Immature natural killer cell (primary cell): Measurements from ENCODE around the gene EFCAB9. TPM values are rescaled to one million over a fixed set of nuclear protein-coding genes. Genes with fewer than 3 reads are reported as not detected.
"Not testable (repeated sequence)": the region's sequence is repeated elsewhere in the genome, so short reads cannot be mapped to it uniquely, and the experiment has no call there.

Experiments used
- DNase-seq, 3 donors: peaks; one replicate each; pipeline ENCODE4 v3.0.0; 2022; ENCODE audit warnings: mixed read lengths in 1 of 3
- H3K27ac Mint-ChIP-seq, 6 donors: one replicate each; pipeline ENCODE4 v1.8.0; 2020; ENCODE audit warnings: mixed read lengths in 6 of 6, mild to moderate bottlenecking in 5 of 6, inconsistent platforms in 4 of 6, moderate library complexity in 3 of 6
- H3K27me3 Mint-ChIP-seq, 3 donors: one replicate each; pipeline ENCODE4 v1.8.0; 2020 to 2021; ENCODE audit warnings: low read depth in 3 of 3, mild to moderate bottlenecking in 3 of 3, mixed read lengths in 3 of 3, moderate library complexity in 3 of 3, inconsistent platforms in 1 of 3
- H3K36me3 Mint-ChIP-seq, 3 donors: one replicate each; pipeline ENCODE4 v1.8.0; 2020; ENCODE audit warnings: mixed read lengths in 3 of 3, inconsistent platforms in 2 of 3, mild to moderate bottlenecking in 2 of 3
- H3K4me1 Mint-ChIP-seq, 2 donors: one replicate each; pipeline ENCODE4 v1.8.0; 2020; ENCODE audit warnings: inconsistent platforms in 2 of 2, mild to moderate bottlenecking in 2 of 2, mixed read lengths in 2 of 2, moderate library complexity in 1 of 2
- H3K4me3 Mint-ChIP-seq, 5 donors: one replicate each; pipeline ENCODE4 v1.8.0; 2020; ENCODE audit warnings: mild to moderate bottlenecking in 5 of 5, mixed read lengths in 5 of 5, inconsistent platforms in 3 of 5, moderate library complexity in 3 of 5
- H3K9me3 Mint-ChIP-seq, 6 donors: one replicate each; pipeline ENCODE4 v1.8.0; 2020; ENCODE audit warnings: mild to moderate bottlenecking in 6 of 6, mixed read lengths in 6 of 6, inconsistent platforms in 4 of 6, moderate library complexity in 3 of 6
- polyA plus RNA-seq, 3 donors: library from polyadenylated mRNA; unstranded; fragments of 300-500 nt; fragmentation: Illumina TruSeq; gene quantifications; one replicate each; pipeline ENCODE4 v1.2.3, GENCODE V29; 2021

EFCAB9 gene
- polyA plus RNA-seq, 3 donors from 2014 or later: not detected

DNA sequence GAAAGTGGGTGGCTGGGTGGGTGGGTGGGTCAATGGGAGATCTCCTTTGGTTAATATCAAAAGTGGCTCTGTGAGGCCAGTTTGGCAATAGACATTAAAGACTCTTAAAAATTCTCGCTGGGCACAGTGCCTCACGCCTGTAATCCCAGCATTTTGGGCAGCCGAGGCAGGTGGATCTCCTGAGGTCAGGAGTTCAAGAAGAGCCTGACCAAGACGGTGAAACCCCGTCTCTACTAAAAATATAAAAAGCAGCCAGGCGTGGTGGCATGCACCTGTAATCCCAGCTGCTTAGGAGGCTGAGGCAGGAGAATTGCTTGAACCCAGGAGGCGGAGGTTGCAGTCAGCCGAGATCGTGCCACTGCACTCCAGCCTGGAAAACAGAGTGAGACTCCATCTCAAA lies 38.9 kb upstream of the EFCAB9 start:
- Mint-ChIP-seq H3K27me3 (peaks cover 0 to 14% (median 0%) of the 10 kb centered on the region in 3 donors), H3K36me3 (peaks cover 24 to 50% (median 26%) of the 10 kb centered on the region in 3 donors), H3K4me1 (peaks cover 91 to 93% of the 10 kb centered on the region in 2 donors), H3K27ac (peak overlapping the region in 5 of 6 donors; percentile 81 to 98 (median 91))
- H3K4me3 Mint-ChIP-seq, H3K9me3 Mint-ChIP-seq, DNase-seq: not testable (repeated sequence)

DNA sequence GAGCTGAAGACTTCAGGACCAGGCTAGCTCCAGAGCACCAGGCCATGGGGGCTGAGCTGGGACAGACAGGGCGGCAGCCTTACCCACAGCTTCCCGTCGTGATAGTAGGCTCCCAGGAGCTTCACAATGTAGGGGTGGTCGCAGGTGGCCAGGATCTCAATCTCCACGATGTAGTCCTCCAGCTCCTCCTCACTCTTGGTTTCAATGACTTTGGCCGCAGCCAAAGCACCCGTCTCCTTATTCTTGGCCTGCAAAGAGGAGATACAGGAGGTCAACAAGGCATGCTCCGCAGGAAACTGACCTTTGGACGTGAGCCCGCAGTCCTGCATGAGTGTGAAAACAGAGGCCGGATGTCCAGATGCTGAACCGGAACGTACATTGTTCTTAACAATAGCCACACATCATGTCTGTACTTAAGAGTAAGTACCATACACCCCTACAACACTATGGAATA lies 37.4 kb upstream of the EFCAB9 start:
- H3K9me3 Mint-ChIP-seq: no peaks in the 10 kb centered on the region
- peaks cover 22 to 42% (median 23%) of the 10 kb centered on the region in 3 donors for H3K36me3 Mint-ChIP-seq
- peak overlapping the region; percentile 78 to 89 (median 82) for H3K27ac Mint-ChIP-seq
- H3K4me3 Mint-ChIP-seq: peak overlapping the region in 4 of 5 donors; percentile 8 to 18 (median 11)
- DNase-seq: no peak
- peaks cover 0 to under 1% (median 0%) of the 10 kb centered on the region in 3 donors for H3K27me3 Mint-ChIP-seq
- peaks cover 91 to 92% of the 10 kb centered on the region in 2 donors for H3K4me1 Mint-ChIP-seq

DNA sequence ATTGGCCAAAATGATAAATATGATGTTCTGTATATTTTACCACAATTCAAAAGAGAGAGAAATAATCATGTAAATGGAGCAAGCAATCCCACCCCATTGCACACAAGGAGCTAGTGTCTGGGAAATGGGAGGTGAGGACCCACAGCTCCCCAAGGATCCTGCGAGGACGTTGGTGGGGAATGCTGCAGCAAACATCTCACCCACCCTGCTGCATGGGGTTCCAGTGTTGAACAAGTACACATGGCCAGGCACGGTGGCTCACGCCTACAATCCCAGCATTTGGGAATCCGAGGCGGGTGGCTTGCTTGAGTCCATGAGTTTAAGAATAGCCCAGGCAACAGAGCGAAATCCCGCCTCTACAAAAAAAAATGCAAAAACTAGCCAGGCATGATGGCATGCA lies 35.0 kb upstream of the EFCAB9 start:
- Mint-ChIP-seq H3K36me3 (peaks cover 11 to 21% (median 13%) of the 10 kb centered on the region in 3 donors), H3K27ac (peak overlapping the region; percentile 68 to 90 (median 84)), H3K4me3 (peak overlapping the region; percentile 18 to 74 (median 55)), H3K9me3 (no peaks in the 10 kb centered on the region), H3K27me3 (peaks cover 0 to 3% (median 1%) of the 10 kb centered on the region in 3 donors), H3K4me1 (peaks cover 91% of the 10 kb centered on the region in 2 donors)
- no peak for DNase-seq

DNA sequence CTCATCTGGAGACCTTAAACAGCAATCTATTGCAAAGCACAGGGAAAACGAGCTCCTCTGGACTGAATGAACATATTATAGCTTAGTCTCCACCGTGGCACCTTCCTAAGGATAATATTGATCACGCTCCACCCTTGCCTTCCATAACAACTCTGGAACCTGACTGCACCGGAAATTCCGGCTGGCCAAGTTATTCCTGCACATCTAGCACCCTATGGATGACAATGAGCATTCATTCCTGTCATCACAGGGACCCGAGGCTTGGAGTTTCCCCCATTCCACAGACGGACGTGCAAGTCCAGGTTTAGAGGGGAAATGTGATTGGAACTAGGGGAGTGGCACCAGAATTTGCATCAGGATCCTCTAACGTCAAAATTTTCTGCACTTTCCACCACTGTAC lies 33.5 kb upstream of the EFCAB9 start:
- peaks cover 92 to 93% of the 10 kb centered on the region in 2 donors for H3K4me1 Mint-ChIP-seq
- H3K4me3 Mint-ChIP-seq: peak overlapping the region; percentile 40 to 76 (median 58)
- H3K9me3 Mint-ChIP-seq: no peaks in the 10 kb centered on the region
- no peak for DNase-seq
- peak overlapping the region; percentile 74 to 95 (median 84) for H3K27ac Mint-ChIP-seq
- H3K36me3 Mint-ChIP-seq: peaks cover 4 to 11% (median 5%) of the 10 kb centered on the region in 3 donors
- H3K27me3 Mint-ChIP-seq: peaks cover 0 to 5% (median 1%) of the 10 kb centered on the region in 3 donors

DNA sequence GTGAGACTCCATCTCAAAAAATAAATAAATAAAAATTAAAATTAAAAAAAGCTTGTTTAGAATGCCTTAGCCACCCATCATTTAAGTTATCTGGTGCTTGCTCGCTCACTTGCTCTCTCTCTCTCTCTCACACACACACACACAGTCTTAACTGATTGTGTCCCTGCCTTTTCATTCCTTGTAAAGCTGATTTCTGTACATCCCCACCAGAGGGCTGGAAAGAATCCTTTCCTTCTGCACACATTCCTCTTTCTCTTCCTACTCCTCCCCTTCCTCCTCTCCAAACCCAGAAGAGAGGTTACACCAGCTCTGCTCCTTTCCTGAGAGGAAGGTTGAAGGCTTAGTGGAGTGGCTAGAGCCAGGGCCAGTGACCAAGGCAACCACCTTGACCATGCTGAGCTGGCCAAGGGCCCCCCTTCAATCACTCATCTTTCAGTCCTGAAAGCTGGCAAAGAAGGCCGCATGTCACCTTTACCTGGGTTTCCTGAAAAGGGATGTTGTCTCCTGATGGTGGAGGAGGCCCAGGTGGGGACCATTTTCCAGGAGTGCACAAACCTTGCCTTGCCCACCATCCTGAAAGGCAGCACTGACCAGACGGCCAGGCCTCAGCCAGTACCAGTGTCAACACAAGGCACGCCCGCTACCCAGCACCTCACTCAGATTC lies 31.5 kb upstream of the EFCAB9 start:
- Mint-ChIP-seq H3K9me3 (no peaks in the 10 kb centered on the region), H3K4me3 (peak overlapping the region in 4 of 5 donors; percentile 28 to 69 (median 66)), H3K27ac (peak overlapping the region; percentile 70 to 90 (median 86)), H3K27me3 (peaks cover 0 to 5% (median 1%) of the 10 kb centered on the region in 3 donors), H3K4me1 (peaks cover 94 to 95% of the 10 kb centered on the region in 2 donors), H3K36me3 (peaks cover 0 to 7% (median 0%) of the 10 kb centered on the region in 3 donors)
- DNase-seq: no peak

DNA sequence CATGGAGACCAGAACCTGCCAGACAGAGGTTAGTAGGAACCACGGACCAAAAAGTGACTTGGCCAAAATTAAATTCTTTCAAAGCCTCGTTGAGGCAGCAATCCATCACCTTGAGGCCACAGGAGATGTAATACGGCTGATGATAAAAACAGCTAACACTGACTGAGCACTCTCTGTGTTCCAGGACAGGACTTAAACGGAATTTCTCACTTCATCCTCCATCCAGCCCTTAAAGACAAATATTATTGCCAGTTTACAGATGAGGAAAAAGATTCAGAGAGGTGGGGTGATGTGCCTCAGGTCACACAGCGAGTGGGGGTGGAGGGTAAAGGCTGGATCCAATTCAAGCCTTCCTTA lies 31.0 kb upstream of the EFCAB9 start:
- Mint-ChIP-seq H3K27me3 (peaks cover 0 to 5% (median 1%) of the 10 kb centered on the region in 3 donors), H3K4me1 (peaks cover 95 to 96% of the 10 kb centered on the region in 2 donors), H3K9me3 (no peaks in the 10 kb centered on the region), H3K36me3 (peaks cover 0 to 6% (median 0%) of the 10 kb centered on the region in 3 donors), H3K27ac (peak overlapping the region; percentile 70 to 90 (median 86)), H3K4me3 (peak overlapping the region; percentile 21 to 66 (median 49))
- no peak for DNase-seq

DNA sequence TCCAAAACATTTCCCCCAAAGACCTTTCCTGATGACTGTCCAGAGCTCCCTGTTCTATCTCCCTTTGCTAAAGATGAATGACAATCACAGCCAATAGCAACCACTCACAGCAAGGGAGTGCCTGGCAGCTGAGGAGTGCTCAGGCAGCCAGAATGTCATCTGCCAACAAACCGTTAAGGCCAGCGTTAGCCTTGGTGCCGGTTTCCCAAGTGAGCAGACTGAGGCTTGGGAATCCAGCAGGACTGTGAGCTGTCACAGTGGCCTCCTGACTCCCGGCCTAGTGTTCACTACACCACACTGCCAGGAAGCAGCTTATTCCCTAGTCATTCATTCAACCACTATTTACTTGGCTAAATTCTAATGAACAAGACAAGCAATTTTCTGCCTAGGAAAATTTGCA lies 30.6 kb upstream of the EFCAB9 start:
- peak overlapping the region; percentile 70 to 90 (median 86) for H3K27ac Mint-ChIP-seq
- H3K4me3 Mint-ChIP-seq: peak overlapping the region; percentile 21 to 66 (median 49)
- H3K36me3 Mint-ChIP-seq: peaks cover 0 to 3% (median 0%) of the 10 kb centered on the region in 3 donors
- H3K27me3 Mint-ChIP-seq: peaks cover 0 to 5% (median 1%) of the 10 kb centered on the region in 3 donors
- H3K4me1 Mint-ChIP-seq: peaks cover 95 to 96% of the 10 kb centered on the region in 2 donors
- no peak for DNase-seq
- no peaks in the 10 kb centered on the region for H3K9me3 Mint-ChIP-seq

DNA sequence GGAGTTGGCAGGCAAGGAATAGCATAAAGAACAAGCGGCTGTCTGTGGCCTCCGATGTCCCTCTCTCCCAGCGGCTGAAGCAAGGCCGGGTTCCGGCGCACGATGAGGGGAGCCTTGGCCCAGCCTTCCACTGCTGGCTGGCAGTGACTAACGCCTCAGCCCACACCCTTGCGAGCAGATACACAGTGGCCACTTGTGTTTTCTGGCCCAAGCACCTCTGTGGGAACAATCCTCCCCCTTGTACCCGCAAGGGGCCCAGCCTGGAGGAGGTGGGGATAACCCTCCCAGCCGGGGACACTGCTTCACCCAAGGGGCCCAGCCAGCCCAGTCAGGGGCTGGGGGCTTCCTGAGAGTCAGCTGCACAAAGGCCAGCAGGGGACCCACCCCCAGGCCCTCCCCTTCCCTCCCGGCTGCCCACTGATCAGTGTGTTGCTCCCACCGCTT lies 29.2 kb upstream of the EFCAB9 start:
- Mint-ChIP-seq H3K4me3 (peak overlapping the region in 4 of 5 donors; percentile 36 to 49 (median 42)), H3K27ac (peak overlapping the region; percentile 57 to 100 (median 84)), H3K36me3 (peaks cover 0 to 3% (median 0%) of the 10 kb centered on the region in 3 donors), H3K27me3 (peaks cover 0 to 5% (median 1%) of the 10 kb centered on the region in 3 donors), H3K9me3 (no peaks in the 10 kb centered on the region), H3K4me1 (peaks cover 95 to 99% of the 10 kb centered on the region in 2 donors)
- DNase-seq: no peak

DNA sequence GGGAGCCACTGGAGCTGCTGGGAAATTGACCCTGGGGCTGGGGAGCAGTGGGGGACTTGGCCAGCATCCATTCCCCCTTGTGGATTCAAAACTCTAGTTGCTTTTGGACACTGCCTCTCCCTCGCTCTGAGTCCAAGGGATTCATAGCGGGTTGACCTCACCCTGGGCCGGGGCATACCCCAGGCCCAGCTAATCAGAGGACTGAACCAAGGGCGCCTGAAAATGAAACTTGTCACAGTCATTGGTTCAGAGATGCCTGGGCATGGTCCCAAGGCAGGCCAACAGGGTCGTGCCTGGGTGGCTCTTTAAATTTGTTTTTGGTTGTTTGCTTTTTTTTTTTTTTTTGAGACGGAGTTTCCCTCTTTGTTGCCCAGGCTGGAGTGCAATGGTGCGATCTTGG lies 28.5 kb upstream of the EFCAB9 start:
- H3K4me1 Mint-ChIP-seq: peaks cover 95 to 100% of the 10 kb centered on the region in 2 donors
- H3K4me3 Mint-ChIP-seq: peak overlapping the region in 2 of 5 donors; percentile 33 to 36
- H3K36me3 Mint-ChIP-seq: peaks cover 0 to 8% (median 5%) of the 10 kb centered on the region in 3 donors
- no peak for DNase-seq
- no peaks in the 10 kb centered on the region for H3K9me3 Mint-ChIP-seq
- peak overlapping the region in 5 of 6 donors; percentile 35 to 100 (median 86) for H3K27ac Mint-ChIP-seq
- H3K27me3 Mint-ChIP-seq: peaks cover 1 to 5% (median 2%) of the 10 kb centered on the region in 3 donors

DNA sequence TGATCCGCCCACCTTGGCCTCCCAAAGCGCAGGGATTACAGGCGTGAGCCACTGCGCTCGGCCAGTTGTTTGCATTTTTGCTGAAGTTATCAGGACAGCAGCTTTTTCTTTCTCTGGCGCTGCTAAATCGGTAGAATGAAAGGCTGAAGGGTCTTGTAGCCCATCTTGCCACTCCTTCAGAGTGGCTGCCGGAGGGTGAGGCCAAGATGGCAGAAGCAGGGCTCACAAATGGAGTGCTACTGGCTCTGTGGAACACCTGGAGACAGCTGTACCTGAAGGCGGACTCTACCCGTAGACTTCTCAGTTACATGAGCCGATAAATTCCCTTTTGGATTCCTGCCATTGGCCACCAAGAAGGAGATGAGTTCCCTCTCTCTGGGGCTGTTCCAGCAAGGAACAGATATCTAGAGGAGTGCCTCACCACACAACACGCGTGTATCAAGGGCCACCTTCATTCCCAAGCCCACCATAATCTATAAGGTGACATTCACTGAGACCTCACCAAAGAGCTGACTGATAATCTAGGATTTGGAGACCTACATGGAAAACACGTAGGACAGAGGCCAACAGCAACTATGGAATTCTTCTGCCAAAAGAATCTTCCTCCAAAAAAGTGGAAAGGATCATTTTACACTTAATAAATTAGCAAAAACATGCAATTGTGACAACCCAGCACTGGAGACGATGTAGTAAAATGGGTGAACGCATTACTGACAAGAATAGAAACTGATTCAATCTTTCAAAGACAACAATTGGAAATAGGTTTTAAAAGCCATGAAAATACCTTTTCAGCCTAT lies 27.7 kb upstream of the EFCAB9 start:
- Mint-ChIP-seq H3K27ac (peak overlapping the region; percentile 99 to 100 (median 100)), H3K36me3 (peaks cover 0 to 8% (median 5%) of the 10 kb centered on the region in 3 donors), H3K4me3 (peak overlapping the region in 4 of 5 donors; percentile 53 to 94 (median 72)), H3K4me1 (peaks cover 96 to 100% of the 10 kb centered on the region in 2 donors), H3K9me3 (no peaks in the 10 kb centered on the region), H3K27me3 (peaks cover 1 to 5% (median 2%) of the 10 kb centered on the region in 3 donors)
- no peak for DNase-seq

DNA sequence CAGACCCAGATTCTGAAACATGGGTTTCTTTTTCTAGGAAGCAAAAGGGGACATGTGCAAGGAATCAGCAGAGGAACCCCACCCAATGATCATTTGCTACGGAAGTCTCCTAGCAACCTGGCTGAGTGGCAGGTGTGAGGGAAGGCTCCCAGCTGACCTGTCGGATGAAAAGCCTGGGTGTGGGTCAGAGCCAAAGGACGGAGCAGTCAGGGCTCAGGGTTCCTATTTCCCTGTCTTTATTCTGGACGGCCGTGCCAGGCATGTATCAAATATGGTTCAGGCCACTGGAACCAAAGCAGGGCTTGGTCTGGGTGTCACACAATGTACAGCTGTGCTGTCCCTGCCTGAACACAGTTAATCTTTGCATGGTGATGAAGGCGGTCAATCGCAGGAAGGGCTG lies 26.1 kb upstream of the EFCAB9 start:
- H3K27ac Mint-ChIP-seq: peak overlapping the region; percentile 99 to 100 (median 100)
- H3K36me3 Mint-ChIP-seq: peaks cover 0 to 5% (median 5%) of the 10 kb centered on the region in 3 donors
- H3K9me3 Mint-ChIP-seq: no peaks in the 10 kb centered on the region
- no peak for DNase-seq
- H3K4me1 Mint-ChIP-seq: peaks cover 97 to 100% of the 10 kb centered on the region in 2 donors
- peaks cover 1 to 5% (median 2%) of the 10 kb centered on the region in 3 donors for H3K27me3 Mint-ChIP-seq
- H3K4me3 Mint-ChIP-seq: peak overlapping the region; percentile 60 to 94 (median 71)

DNA sequence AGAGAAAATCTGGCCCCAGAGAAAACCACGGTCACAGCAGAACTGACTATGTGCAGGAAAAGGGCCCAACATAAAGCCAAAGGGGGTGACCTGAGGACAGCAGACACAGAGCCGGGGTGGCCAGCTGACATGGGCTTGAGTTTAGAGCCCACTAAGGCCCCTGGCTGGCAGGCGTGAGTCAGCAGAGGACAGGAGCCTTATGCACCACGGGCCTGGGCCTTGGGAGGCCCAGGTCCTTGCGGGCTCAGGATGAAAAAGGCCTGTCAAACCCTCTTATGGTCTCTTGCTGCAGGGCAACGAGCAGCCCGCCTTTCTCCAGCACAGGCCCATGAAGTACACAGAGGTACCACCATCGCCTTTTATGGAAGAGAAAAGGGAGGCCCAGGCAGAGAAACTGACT lies 25.7 kb upstream of the EFCAB9 start:
- H3K27me3 Mint-ChIP-seq: peaks cover 1 to 5% (median 2%) of the 10 kb centered on the region in 3 donors
- H3K9me3 Mint-ChIP-seq: no peaks in the 10 kb centered on the region
- peaks cover 97 to 100% of the 10 kb centered on the region in 2 donors for H3K4me1 Mint-ChIP-seq
- no peak for DNase-seq
- peaks cover 0 to 5% (median 5%) of the 10 kb centered on the region in 3 donors for H3K36me3 Mint-ChIP-seq
- peak overlapping the region; percentile 60 to 94 (median 71) for H3K4me3 Mint-ChIP-seq
- H3K27ac Mint-ChIP-seq: peak overlapping the region; percentile 99 to 100 (median 100)

DNA sequence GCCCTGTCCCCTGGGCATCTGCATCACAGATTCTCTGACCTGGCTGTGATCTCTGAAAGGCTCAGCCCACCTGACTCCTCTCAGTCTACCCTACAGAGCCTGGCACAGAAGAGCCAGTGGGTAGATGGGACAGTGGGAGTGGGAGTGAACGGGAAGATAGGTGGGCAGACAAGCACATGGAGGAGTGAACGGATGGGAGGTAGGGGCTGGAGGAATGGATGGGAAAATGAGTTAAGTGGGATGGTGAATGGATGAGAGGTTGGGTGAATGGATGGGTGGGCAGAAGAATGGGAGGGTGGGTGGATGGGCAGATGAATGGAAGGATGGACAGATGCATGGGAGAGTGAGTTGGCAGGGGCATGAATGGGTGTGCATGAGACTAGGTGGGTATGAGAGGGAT lies 24.8 kb upstream of the EFCAB9 start:
- H3K27ac Mint-ChIP-seq: peak overlapping the region; percentile 99 to 100 (median 100)
- no peak for DNase-seq
- H3K4me1 Mint-ChIP-seq: peaks cover 96 to 100% of the 10 kb centered on the region in 2 donors
- H3K27me3 Mint-ChIP-seq: peaks cover 8 to 11% (median 11%) of the 10 kb centered on the region in 3 donors
- peak overlapping the region; percentile 60 to 94 (median 71) for H3K4me3 Mint-ChIP-seq
- H3K36me3 Mint-ChIP-seq: peaks cover 0 to 11% (median 9%) of the 10 kb centered on the region in 3 donors
- H3K9me3 Mint-ChIP-seq: no peaks in the 10 kb centered on the region
